ENCODE measurements around the gene SYMPK.

- TF ChIP-seq CTCF (IDR thresholded peaks at IDR 0.05; ENCODE audit: insufficient read depth, low read length, poor library complexity, severe bottlenecking) (no peak), EZH2phosphoT487 (conservative IDR thresholded peaks at IDR 0.05; ENCODE audit: low read length) (no peak)
These were observed 11.6 kb upstream of the SYMPK start for GRCh38 chr19:45874620-45874966.
